ENCODE measurements around the gene JARID2.

The JARID2 gene

GRCh38 chr6:15382712-15383111 is 136.8 kb downstream of the JARID2 start:
- no peak for DNase-seq

GRCh38 chr6:15384901-15385300 is 139.0 kb downstream of the JARID2 start:
- DNase-seq, result no peak

- no peak for DNase-seq
Measured at GRCh38 chr6:15385521-15385920, 139.7 kb downstream of the JARID2 start.

- no peak for DNase-seq
Measured at GRCh38 chr6:15386110-15386755, 140.4 kb downstream of the JARID2 start.

GRCh38 chr6:15386756-15387112 is 140.9 kb downstream of the JARID2 start:
- DNase-seq, result no peak

GRCh38 chr6:15387118-15387517 is 141.2 kb downstream of the JARID2 start:
- no peak for DNase-seq

- DNase-seq, result no peak
Measured at GRCh38 chr6:15389084-15389764, 143.4 kb downstream of the JARID2 start.

- peak; percentile 14 for DNase-seq
Measured at GRCh38 chr6:15389765-15390723, 144.2 kb downstream of the JARID2 start.

- no peak for DNase-seq
Measured at GRCh38 chr6:15391500-15391899, 145.6 kb downstream of the JARID2 start.

- no peak for DNase-seq
Measured at GRCh38 chr6:15392182-15392581, 146.3 kb downstream of the JARID2 start.

- DNase-seq, result no peak
Measured at GRCh38 chr6:15393605-15394004, 147.7 kb downstream of the JARID2 start.

- no peak for DNase-seq
Measured at GRCh38 chr6:15395087-15395486, 149.2 kb downstream of the JARID2 start.

GRCh38 chr6:15396808-15397207 is 150.9 kb downstream of the JARID2 start:
- DNase-seq, result no peak

GRCh38 chr6:15398633-15399275 is 152.9 kb downstream of the JARID2 start:
- no peak for DNase-seq

GRCh38 chr6:15399641-15400470 is 154.0 kb downstream of the JARID2 start:
- no peak for DNase-seq

- DNase-seq, result peak; percentile 53
Measured at GRCh38 chr6:15400572-15401004, 154.7 kb downstream of the JARID2 start.

GRCh38 chr6:15401120-15401519 is 155.3 kb downstream of the JARID2 start:
- no peak for DNase-seq

- no peak for DNase-seq
Measured at GRCh38 chr6:15401769-15402250, 155.9 kb downstream of the JARID2 start.

- no peak for DNase-seq
Measured at GRCh38 chr6:15402406-15403045, 156.7 kb downstream of the JARID2 start.

GRCh38 chr6:15403094-15403755 is 157.4 kb downstream of the JARID2 start:
- no peak for DNase-seq

GRCh38 chr6:15404685-15404980 is 158.8 kb downstream of the JARID2 start:
- no peak for DNase-seq

All from CD4-positive, alpha-beta T cell treated with Interleukin-6 for 4 hours (primary cell).